Prostate gland (tissue), 2 donors: Measurements from ENCODE around the gene GH2. TPM values are rescaled to one million over a fixed set of nuclear protein-coding genes. Genes with fewer than 3 reads are reported as not detected.

Experiments
- DNase-seq: peaks from one replicate; pipeline ENCODE4 v3.0.0-alpha.2; 2019; ENCODE audit warnings: low spot score
- H3K27ac ChIP-seq, 2 donors: fragments of 200-600 bp; sonication (generic); 2 replicates each; pipeline ENCODE4 v1.5.1; 2017 to 2019
- H3K27me3 ChIP-seq: fragments of 200-600 bp; sonication (generic); replicated peaks from 2 replicates; pipeline ENCODE4 v1.5.1; 2019; ENCODE audit not compliant: insufficient read depth
- H3K36me3 ChIP-seq, 2 donors: fragments of 200-600 bp; sonication (generic); 1 replicate in 1 of 2; 2 replicates in 1 of 2; pipeline versions ENCODE4 v1.5.1 to v1.8.1; 2017 to 2019
- H3K4me1 ChIP-seq: fragments of 200-600 bp; sonication (generic); replicated peaks from 2 replicates; pipeline ENCODE4 v1.5.1; 2019
- H3K4me3 ChIP-seq, 2 donors: fragments of 200-600 bp; sonication (generic); 2 replicates each; pipeline ENCODE4 v1.5.1; 2017 to 2019
- H3K9me3 ChIP-seq: fragments of 200-600 bp; sonication (generic); 2 replicates; pipeline ENCODE4 v1.5.1; 2017
- CTCF ChIP-seq, 4 experiments: fragments of 200-600 bp in 2 of 4; fragments of 450-650 bp in 2 of 4; sonication (generic) in 2 of 4; IDR thresholded peaks; 1 replicate in 3 of 4; 2 replicates in 1 of 4; pipeline ENCODE4 v1.5.1; 2016 to 2019; ENCODE audit warnings: antibody characterized with exemption in 4 of 4, mild to moderate bottlenecking in 2 of 4, moderate library complexity in 2 of 4
- POLR2A ChIP-seq: fragments of 450-650 bp; IDR thresholded peaks from one replicate; pipeline ENCODE4 v1.6.1; 2016; ENCODE audit warnings: antibody characterized with exemption, mild to moderate bottlenecking
- POLR2AphosphoS5 ChIP-seq: sonication (generic); formaldehyde crosslinking; IDR thresholded peaks from one replicate; pipeline ENCODE4 v1.6.1; 2017; ENCODE audit warnings: antibody characterized with exemption
- WGBS: methylation state at CpG from one replicate; pipeline ENCODE4 v1.1.5; 2018; 5-methylcytosine and 5-hydroxymethylcytosine counted together
- intact Hi-C: fragments of 100-400 bp; cut with DNase I; formaldehyde crosslinking; loops from one replicate; pipeline ENCODE4 v1.14.2; 2022
- small RNA-seq, 2 donors: library from RNA; depleted of rRNA; stranded (forward); fragments of <200 nt; gene quantifications; one replicate each; pipeline ENCODE3, GENCODE V24; 2016
- total RNA-seq, 2 donors: library from RNA; depleted of rRNA; stranded (reverse); fragments of >200 nt; gene quantifications; one replicate each; pipeline ENCODE4 v1.1.0, GENCODE V29; 2016

Gene GH2
- total RNA-seq, 2 donors from 2014 or later = not detected

- intact Hi-C loops = no loop called here
- WGBS = 75% methylated on average over 5 of the region's 5 CpGs
Observed at GRCh38 chr17:63832014-63832413, 49.7 kb downstream of the GH2 start.

GRCh38 chr17:63831505-63831904 lies 50.2 kb downstream of the GH2 start:
- intact Hi-C loops = no loop called here
- no peak for DNase-seq
- WGBS = 65% methylated on average over 8 of the region's 8 CpGs
- H3K4me1 ChIP-seq = peaks cover 5% of the 10 kb centered on the region
- H3K27me3 ChIP-seq = no peaks in the 10 kb centered on the region
- no peak overlapping the region for H3K4me3 ChIP-seq
- no peaks in the 10 kb centered on the region for H3K9me3 ChIP-seq
- no peak overlapping the region for H3K27ac ChIP-seq
- TF ChIP-seq POLR2A = no peak
- no peak for TF ChIP-seq POLR2AphosphoS5
- no peak for TF ChIP-seq CTCF (IDR thresholded peaks at IDR 0.05)
- H3K36me3 ChIP-seq = peaks cover 34 to 49% of the 10 kb centered on the region in 2 donors

More at GRCh38 chr17:63832014-63832413, 49.7 kb downstream of the GH2 start:
- Histone ChIP-seq H3K27ac (no peak overlapping the region), H3K36me3 (peaks cover 34 to 49% of the 10 kb centered on the region in 2 donors), H3K4me3 (no peak overlapping the region), H3K27me3 (no peaks in the 10 kb centered on the region), H3K9me3 (no peaks in the 10 kb centered on the region), H3K4me1 (peaks cover 5% of the 10 kb centered on the region)
- TF ChIP-seq POLR2AphosphoS5 (no peak), CTCF (IDR thresholded peaks at IDR 0.05) (no peak), POLR2A (no peak)
- no peak for DNase-seq

GRCh38 chr17:63830904-63831491 lies 50.7 kb downstream of the GH2 start:
- Histone ChIP-seq H3K27me3 (no peaks in the 10 kb centered on the region), H3K4me3 (no peak overlapping the region), H3K4me1 (peaks cover 5% of the 10 kb centered on the region), H3K36me3 (peaks cover 34 to 49% of the 10 kb centered on the region in 2 donors), H3K27ac (no peak overlapping the region), H3K9me3 (no peaks in the 10 kb centered on the region)
- intact Hi-C loops = no loop called here
- whole genome bisulfite sequencing = 62% methylated on average over 15 of the region's 15 CpGs
- no peak for TF ChIP-seq CTCF (IDR thresholded peaks at IDR 0.05)
- no peak for TF ChIP-seq POLR2AphosphoS5
- TF ChIP-seq POLR2A = no peak
- DNase-seq = no peak

GRCh38 chr17:63830278-63830677 lies 51.5 kb downstream of the GH2 start:
- TF ChIP-seq CTCF (IDR thresholded peaks at IDR 0.05) = no peak
- no peak for TF ChIP-seq POLR2AphosphoS5
- TF ChIP-seq POLR2A = no peak
- intact Hi-C loops = no loop called here
- H3K36me3 ChIP-seq = peaks cover 33 to 43% of the 10 kb centered on the region in 2 donors
- no peaks in the 10 kb centered on the region for H3K9me3 ChIP-seq
- no peaks in the 10 kb centered on the region for H3K27me3 ChIP-seq
- no peak for DNase-seq
- WGBS = 85% methylated on average over 5 of the region's 5 CpGs
- no peak overlapping the region for H3K4me3 ChIP-seq
- peaks cover 5% of the 10 kb centered on the region for H3K4me1 ChIP-seq
- no peak overlapping the region for H3K27ac ChIP-seq

Small RNAs within 50 kb of the gene (small RNA-seq; reads per million reads assigned to genes)
- gene AC040958.1 (0 reads per million in 2 donors), gene AC127029.1 (0 reads per million in 2 donors), gene GH1 (0 reads per million in 2 donors)

Other genes with a start within 250 kb of the GH2 start
- gene LIMD2, start 181.8 kb downstream of the GH2 start, total RNA-seq = 10 to 100 TPM; 29.9 to 51.9 TPM
- 10 to 100 TPM; 15.7 to 37.1 TPM for gene STRADA, start 140.1 kb downstream of the GH2 start, total RNA-seq
- 10 to 100 TPM; 50.3 to 90.8 TPM for gene CCDC47, start 108.3 kb downstream of the GH2 start, total RNA-seq
- gene DDX42, start 107.8 kb downstream of the GH2 start, total RNA-seq = 100 to 1,000 TPM in 1 of 2 donors, 10 to 100 TPM in 1; 71.0 to 105 TPM
- 100 to 1,000 TPM in 1 of 2 donors, 10 to 100 TPM in 1; 94.0 to 109 TPM for gene PSMC5, start 54.5 kb downstream of the GH2 start, total RNA-seq
- gene FTSJ3, start 54.3 kb downstream of the GH2 start, total RNA-seq = 10 to 100 TPM; 29.4 to 46.6 TPM
- 100 to 1,000 TPM; 182 to 247 TPM for gene SMARCD2, start 39.3 kb downstream of the GH2 start, total RNA-seq
- gene CSH2, start 8.3 kb downstream of the GH2 start, total RNA-seq = not detected
- gene CSH1, start 14.6 kb upstream of the GH2 start, total RNA-seq = not detected
- gene CSHL1, start 29.3 kb upstream of the GH2 start, total RNA-seq = under 1 TPM in 1 of 2 donors, not detected in 1; 0.34 TPM
- not detected for gene GH1, start 36.9 kb upstream of the GH2 start, total RNA-seq
- 1 to 10 TPM; 1.6 to 2.2 TPM for gene CD79B, start 50.4 kb upstream of the GH2 start, total RNA-seq
- under 1 TPM; 0.23 TPM for gene SCN4A, start 91.0 kb upstream of the GH2 start, total RNA-seq
- under 1 TPM; 0.09 to 0.74 TPM for gene PRR29, start 116.4 kb upstream of the GH2 start, total RNA-seq
- 10 to 100 TPM in 1 of 2 donors, 1 to 10 TPM in 1; 7.3 to 12.6 TPM for gene ICAM2, start 138.7 kb upstream of the GH2 start, total RNA-seq
- gene ERN1, start 248.2 kb upstream of the GH2 start, total RNA-seq = 10 to 100 TPM; 14.4 to 21.4 TPM